Endothelial cell of umbilical vein (primary cell): ENCODE measurements around the gene ZFAND2B. TPM values are rescaled to one million over a fixed set of nuclear protein-coding genes. Genes with fewer than 3 reads are reported as not detected.

Experiments used
- BruUV-seq: library from RNA; stranded (reverse); fragments of 400-500 nt; replicated peaks from 2 replicates; lab custom pipeline; 2021; lab: Mats Ljungman, UMichigan
- CTCF ChIA-PET: fragments of 300-600, 350-600 bp; sonication (Branson Sonifier 250); formaldehyde crosslinking; loops from one replicate; lab custom pipeline; 2021; ENCODE audit warnings: antibody characterized with exemption, inconsistent platforms; lab: Charles Lee
- POLR2A ChIA-PET: fragments of 300-600, 350-600 bp; sonication (Branson Sonifier 250); formaldehyde crosslinking; loops from one replicate; lab custom pipeline; 2021; ENCODE audit warnings: antibody characterized with exemption, inconsistent platforms; lab: Charles Lee
- DNase-seq: peaks from one replicate; pipeline ENCODE4 v3.0.0-alpha.2; 2011; ENCODE audit warnings: low read depth, low spot score
- FAIRE-seq: peaks from 2 replicates; lab custom pipeline; 2011; peaks lifted over from hg19 to GRCh38; lab: Jason Lieb, UNC
- H2AFZ ChIP-seq: 2 replicates; pipeline ENCODE4 v1.6.0; 2012; ENCODE audit warnings: low read depth, low read length, control low read depth, inconsistent platforms
- H3K27ac ChIP-seq: 2 replicates; pipeline ENCODE4 v1.5.1; 2011; ENCODE audit warnings: low read depth, mild to moderate bottlenecking, control low read depth, low read length, moderate library complexity; ENCODE audit not compliant: insufficient read depth
- H3K27me3 ChIP-seq, 2 experiments: 2 replicates each; pipeline versions ENCODE4 v1.6.0 to v1.6.1; 2011; ENCODE audit warnings: low read length in 2 of 2, mixed read lengths in 1 of 2; ENCODE audit not compliant: control insufficient read depth in 2 of 2, insufficient read depth in 2 of 2
- H3K36me3 ChIP-seq, 2 experiments: 2 replicates in 1 of 2; 3 replicates in 1 of 2; pipeline ENCODE4 v1.5.1; 2011; ENCODE audit warnings: low read length in 2 of 2, mild to moderate bottlenecking in 1 of 2, moderate library complexity in 1 of 2; ENCODE audit not compliant: control insufficient read depth in 2 of 2, insufficient read depth in 2 of 2; ENCODE audit errors: extremely low read depth in 1 of 2
- H3K4me1 ChIP-seq: 3 replicates; pipeline ENCODE4 v1.5.1; 2011; ENCODE audit warnings: mild to moderate bottlenecking, low read length; ENCODE audit not compliant: control insufficient read depth, insufficient read depth; ENCODE audit errors: extremely low read depth
- H3K4me2 ChIP-seq: 2 replicates; pipeline ENCODE4 v1.6.1; 2011; ENCODE audit warnings: low read length, control low read depth, mixed read lengths; ENCODE audit not compliant: insufficient read depth
- H3K4me3 ChIP-seq, 3 experiments: fragments of 200-600 bp in 1 of 3; sonication (generic), shearing (Covaris generic) in 1 of 3; replicated peaks in 1 of 3; 2 replicates each; pipeline ENCODE4 v1.5.1; 2011 to 2016; ENCODE audit warnings: control low read depth in 3 of 3, low read length in 3 of 3, mild to moderate bottlenecking in 2 of 3, inconsistent platforms in 1 of 3, low read depth in 1 of 3, moderate library complexity in 1 of 3; ENCODE audit not compliant: insufficient read depth in 1 of 3
- H3K79me2 ChIP-seq: 2 replicates; pipeline ENCODE4 v1.6.0; 2012; ENCODE audit warnings: low read length, inconsistent platforms; ENCODE audit not compliant: control insufficient read depth, insufficient read depth
- H3K9ac ChIP-seq: replicated peaks from 2 replicates; pipeline ENCODE3; 2011; ENCODE audit warnings: low read length, control low read depth; ENCODE audit not compliant: insufficient read depth; ENCODE audit errors: extremely low read depth
- H3K9me1 ChIP-seq: replicated peaks from 3 replicates; pipeline ENCODE4 v1.6.0; 2011; ENCODE audit warnings: mild to moderate bottlenecking, low read length; ENCODE audit not compliant: control insufficient read depth, insufficient read depth; ENCODE audit errors: extremely low read depth
- H3K9me3 ChIP-seq: replicated peaks from 2 replicates; pipeline ENCODE4 v1.5.1; 2012; ENCODE audit warnings: low read length, inconsistent platforms; ENCODE audit not compliant: control insufficient read depth, insufficient read depth
- H4K20me1 ChIP-seq: replicated peaks from 2 replicates; pipeline ENCODE3; 2011; ENCODE audit warnings: mild to moderate bottlenecking, low read length; ENCODE audit not compliant: control insufficient read depth, insufficient read depth; ENCODE audit errors: extremely low read depth
- CTCF ChIP-seq, 2 donors: IDR thresholded peaks; 1 replicate in 1 of 2; 2 replicates in 1 of 2; pipeline ENCODE4 v1.5.1; 2011; ENCODE audit warnings: low read length in 2 of 2, mild to moderate bottlenecking in 2 of 2, moderate library complexity in 2 of 2, control low read depth in 1 of 2, inconsistent platforms in 1 of 2, low read depth in 1 of 2; ENCODE audit not compliant: insufficient read depth in 1 of 2; ENCODE audit errors: extremely low read depth in 1 of 2
- EZH2 ChIP-seq: IDR thresholded peaks from 2 replicates; pipeline ENCODE4 v1.6.1; 2012; ENCODE audit warnings: borderline replicate concordance, low read depth, mild to moderate bottlenecking, moderate library complexity, low read length, inconsistent platforms; ENCODE audit not compliant: severe bottlenecking
- FOS ChIP-seq: IDR thresholded peaks from 2 replicates; pipeline ENCODE4 v1.6.1; 2011; ENCODE audit warnings: mild to moderate bottlenecking, low read length, moderate library complexity, borderline replicate concordance; ENCODE audit not compliant: insufficient read depth
- GATA2 ChIP-seq: IDR thresholded peaks from 2 replicates; pipeline ENCODE4 v1.7.0; 2011; ENCODE audit warnings: low read depth, mild to moderate bottlenecking, moderate library complexity, mixed read lengths, low read length; ENCODE audit not compliant: insufficient read length, insufficient read depth
- JUN ChIP-seq: IDR thresholded peaks from 2 replicates; pipeline ENCODE4 v1.6.1; 2011; ENCODE audit warnings: borderline replicate concordance, low read depth; ENCODE audit not compliant: insufficient read length, insufficient read depth
- MAX ChIP-seq: IDR thresholded peaks from 2 replicates; pipeline ENCODE4 v1.6.1; 2011; ENCODE audit not compliant: insufficient read depth, insufficient read length
- MYC ChIP-seq: IDR thresholded peaks from one replicate; pipeline ENCODE4 v1.6.1; 2011; ENCODE audit warnings: mild to moderate bottlenecking, low read depth, low read length
- POLR2A ChIP-seq: IDR thresholded peaks from 2 replicates; pipeline ENCODE4 v1.6.1; 2012; ENCODE audit warnings: low read depth, mild to moderate bottlenecking, control low read depth, low read length
- POLR2AphosphoS5 ChIP-seq: IDR thresholded peaks from 2 replicates; pipeline ENCODE4 v1.6.1; 2012; ENCODE audit warnings: low read depth, mild to moderate bottlenecking, control low read depth, low read length, moderate library complexity; ENCODE audit not compliant: insufficient read depth
- dilution Hi-C: fragments of 300-500 bp; cut with MboI; formaldehyde crosslinking; loops from one replicate; pipeline ENCODE4 v1.15.0; 2019; ENCODE audit warnings: low sequenced_read_pairs; ENCODE audit not compliant: extremely low pct_ligation_motif_present
- intact Hi-C: fragments of 100-400 bp; cut with micrococcal nuclease; formaldehyde crosslinking; loops from one replicate; pipeline ENCODE4 v1.10.0; 2022
- polyA plus RNA-seq, 4 experiments: library from polyadenylated mRNA; depleted of rRNA in 3 of 4; stranded (reverse) in 3 of 4; unstranded in 1 of 4; fragments of >200 nt; gene quantifications; 2 replicates each; pipeline versions ENCODE4 v1.2.1 to v1.2.3, GENCODE V29; 2011 to 2012; ENCODE audit warnings: missing spikeins in 1 of 4
- total RNA-seq: library from RNA; stranded (reverse); gene quantifications from 2 replicates; pipeline ENCODE4 v1.2.3, GENCODE V29; 2021

ZFAND2B gene
- total and polyA plus RNA-seq, 2 donors (not counting 3 experiments of a cell fraction or from before 2014, with no cell fraction given), result 23.3 to 52.0 TPM

GRCh38 chr2:219207134-219207883 lies 727 bp downstream of the ZFAND2B start:
- H3K9me3 ChIP-seq, result no peaks in the 10 kb centered on the region
- H3K27ac ChIP-seq, result no peak overlapping the region
- no peak for DNase-seq
- H2AFZ ChIP-seq, result peak overlapping the region; percentile 13
- CTCF ChIA-PET, result interaction anchor here (0.6 to 3.1 kb wide), 13 partner anchors 12 to 225 kb away, joined by 3 to 14 read pairs (median 6); partner anchors contain the start of genes ANKZF1, ATG9A, CNPPD1 and DNAJB2
- no peaks in the 10 kb centered on the region for H3K9me1 ChIP-seq
- no peaks in the 10 kb centered on the region for H3K79me2 ChIP-seq
- FAIRE-seq, result no peak
- dilution Hi-C loops (no loop called here), intact Hi-C loops (loop anchor here (1.0 to 2.0 kb wide), 3 partner anchors 11 to 181 kb away; partner anchors contain the start of genes ABCB6, GLB1L and STK16)
- TF ChIP-seq MYC (no peak), GATA2 (no peak), FOS (no peak), CTCF (IDR thresholded peaks at IDR 0.05; ENCODE audit: extremely low read depth in 1 of 2, insufficient read depth in 1 of 2, low read depth in 1 of 2, low read length in 2 of 2) (no peak), MAX (no peak), POLR2AphosphoS5 (no peak), POLR2A (no peak), JUN (no peak), EZH2 (no peak)
- TSS peak; percentile 45 for BruUV-seq
- peak overlapping the region; percentile 71 for H3K4me2 ChIP-seq
- H3K4me3 ChIP-seq, result peak overlapping the region; percentile 7 to 83 (median 49)
- peaks cover 0 to 7% of the 10 kb centered on the region in 2 experiments for H3K36me3 ChIP-seq
- no peaks in the 10 kb centered on the region for H3K27me3 ChIP-seq
- H3K9ac ChIP-seq, result no peak overlapping the region
- POLR2A ChIA-PET, result interaction anchor here (0.6 kb wide), 1 partner anchor 10 kb away, joined by 4 read pairs; no protein-coding TSS in a partner anchor
- no peaks in the 10 kb centered on the region for H4K20me1 ChIP-seq
- H3K4me1 ChIP-seq, result peaks cover 18% of the 10 kb centered on the region
